MG63 (cell line): ENCODE measurements around the gene TMEM125. TPM values are rescaled to one million over a fixed set of nuclear protein-coding genes. Genes with fewer than 3 reads are reported as not detected.

Source experiments
- DNase-seq: peaks from one replicate; pipeline ENCODE4 v3.0.0-alpha.2; 2020
- H3K27me3 ChIP-seq: fragments of 250-450 bp; sonication (Bioruptor Pico); 2 replicates; pipeline ENCODE4 v1.5.1; 2020; ENCODE audit warnings: mild to moderate bottlenecking, moderate library complexity
- H3K36me3 ChIP-seq: fragments of 250-450 bp; sonication (Bioruptor Pico); 2 replicates; pipeline ENCODE4 v1.5.1; 2020; ENCODE audit warnings: mild to moderate bottlenecking, moderate library complexity
- H3K4me3 ChIP-seq: fragments of 250-450 bp; sonication (Bioruptor Pico); 2 replicates; pipeline ENCODE4 v1.5.1; 2020; ENCODE audit warnings: mild to moderate bottlenecking, moderate library complexity
- H3K9me3 ChIP-seq: fragments of 250-450 bp; sonication (Bioruptor Pico); 2 replicates; pipeline ENCODE4 v1.5.1; 2020; ENCODE audit warnings: mild to moderate bottlenecking, moderate library complexity
- total RNA-seq: library from RNA; depleted of rRNA; stranded (reverse); fragments of >200 nt; shearing (Covaris generic); gene quantifications from 2 replicates; pipeline ENCODE4 v1.2.3, GENCODE V29; 2014; ENCODE audit warnings: low replicate concordance

TMEM125 gene
- total RNA-seq, 1 experiment from 2014 or later, result not detected

DNA sequence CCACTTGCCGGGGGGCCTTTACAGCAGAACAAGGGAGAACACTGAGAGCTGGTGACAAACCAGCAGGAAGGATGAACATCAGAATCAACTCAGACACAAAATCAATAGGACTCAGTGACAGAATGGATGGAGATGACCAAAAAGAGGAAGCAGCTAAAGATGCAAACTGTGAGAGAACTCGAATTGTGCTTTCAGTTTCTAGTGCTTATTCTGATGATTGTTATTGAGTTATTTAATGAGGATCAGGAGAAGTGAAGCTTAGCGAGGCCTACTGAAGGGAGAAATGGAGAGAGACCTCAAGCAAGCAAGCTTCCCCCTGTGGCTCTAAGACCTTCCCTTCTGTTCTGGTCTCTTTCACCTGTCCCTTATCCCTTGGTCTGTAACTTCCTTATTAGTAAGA, 30.3 kb upstream of the TMEM125 start:
- H3K4me3 ChIP-seq, result no peak overlapping the region

GRCh38 chr1:43241413-43241836, 28.4 kb upstream of the TMEM125 start:
- DNase-seq, result no peak
- Histone ChIP-seq H3K36me3 (no peaks in the 10 kb centered on the region), H3K27me3 (no peaks in the 10 kb centered on the region), H3K4me3 (no peak overlapping the region), H3K9me3 (0 out of 2 replicates have a peak, but pooled peaks cover 3% of the 10 kb centered on the region)

More for the DNA sequence above, 30.3 kb upstream of the TMEM125 start:
- no peaks in the 10 kb centered on the region for H3K9me3 ChIP-seq
- DNase-seq, result no peak
- no peaks in the 10 kb centered on the region for H3K27me3 ChIP-seq
- no peaks in the 10 kb centered on the region for H3K36me3 ChIP-seq

GRCh38 chr1:43243299-43243698, 26.5 kb upstream of the TMEM125 start:
- peaks cover 9% of the 10 kb centered on the region; the same call in 1 of the 2 replicates for H3K9me3 ChIP-seq
- no peaks in the 10 kb centered on the region for H3K27me3 ChIP-seq
- H3K36me3 ChIP-seq, result no peaks in the 10 kb centered on the region
- H3K4me3 ChIP-seq, result no peak overlapping the region
- DNase-seq, result no peak

DNA sequence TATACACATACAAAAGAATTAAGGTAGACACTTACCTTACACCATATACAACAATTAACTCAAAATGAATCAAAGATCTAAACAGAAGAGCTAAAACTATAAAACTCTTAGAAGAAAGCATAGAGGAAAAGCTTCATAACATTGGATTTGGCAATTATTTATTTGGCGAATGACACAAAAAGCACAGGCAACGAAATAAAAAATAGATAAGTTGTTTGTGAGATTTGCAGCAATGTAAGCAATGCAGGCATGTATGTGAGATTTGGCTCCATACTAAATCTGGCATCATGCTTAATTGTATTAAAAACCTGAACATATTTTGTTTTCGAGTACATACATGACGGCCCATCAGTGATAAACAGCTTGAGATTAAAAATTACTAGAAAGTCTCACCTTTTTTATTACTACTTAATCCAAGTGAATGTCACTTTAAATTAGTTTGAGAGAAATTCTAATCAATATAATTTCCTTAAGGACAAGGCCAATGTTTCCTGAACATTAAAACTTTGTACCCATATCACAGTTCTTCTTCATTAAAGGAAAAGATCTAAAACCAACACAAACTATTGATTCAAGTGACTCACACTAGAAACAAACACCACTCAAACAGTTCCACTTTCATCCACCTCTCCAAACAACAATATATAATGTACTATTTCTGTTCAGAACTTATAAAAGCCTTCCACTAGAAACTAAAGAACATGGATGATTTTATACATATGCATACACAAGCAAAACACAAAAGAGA, 23.1 kb upstream of the TMEM125 start:
- Histone ChIP-seq H3K9me3 (peaks cover 13% of the 10 kb centered on the region), H3K4me3 (no peak overlapping the region), H3K36me3 (no peaks in the 10 kb centered on the region), H3K27me3 (no peaks in the 10 kb centered on the region)
- DNase-seq, result no peak

DNA sequence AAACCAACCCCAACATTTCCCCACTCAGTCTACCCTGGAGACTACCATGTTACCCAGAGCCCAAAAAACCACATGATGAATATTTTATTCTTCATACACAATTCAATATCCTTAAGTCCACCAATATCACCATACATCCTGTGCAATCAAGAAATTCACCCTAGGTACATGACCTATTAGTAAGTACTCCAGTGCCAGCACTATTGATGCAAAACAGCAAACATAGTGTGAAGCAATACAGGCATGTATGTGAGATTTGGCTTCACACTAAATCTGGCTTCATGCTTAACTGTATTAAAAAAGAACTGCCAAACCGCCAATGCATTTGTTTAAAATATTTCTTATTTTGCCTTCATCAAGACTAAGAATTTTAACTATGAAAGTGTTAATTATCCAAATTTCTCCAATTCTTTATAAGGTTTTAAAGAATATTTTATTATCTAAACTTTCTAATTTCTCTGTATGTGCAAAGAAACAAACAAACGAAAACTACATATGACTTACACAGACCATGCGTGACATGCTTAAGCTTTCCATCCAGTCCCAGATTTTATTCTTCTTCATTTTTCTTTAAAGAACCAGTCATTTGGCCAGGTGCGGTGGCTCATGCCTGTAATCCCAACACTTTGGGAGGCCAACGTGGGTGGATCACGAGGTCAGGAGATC, 22.4 kb upstream of the TMEM125 start:
- Histone ChIP-seq H3K36me3 (no peaks in the 10 kb centered on the region), H3K4me3 (no peak overlapping the region), H3K9me3 (peaks cover 13% of the 10 kb centered on the region), H3K27me3 (no peaks in the 10 kb centered on the region)
- no peak for DNase-seq

DNA sequence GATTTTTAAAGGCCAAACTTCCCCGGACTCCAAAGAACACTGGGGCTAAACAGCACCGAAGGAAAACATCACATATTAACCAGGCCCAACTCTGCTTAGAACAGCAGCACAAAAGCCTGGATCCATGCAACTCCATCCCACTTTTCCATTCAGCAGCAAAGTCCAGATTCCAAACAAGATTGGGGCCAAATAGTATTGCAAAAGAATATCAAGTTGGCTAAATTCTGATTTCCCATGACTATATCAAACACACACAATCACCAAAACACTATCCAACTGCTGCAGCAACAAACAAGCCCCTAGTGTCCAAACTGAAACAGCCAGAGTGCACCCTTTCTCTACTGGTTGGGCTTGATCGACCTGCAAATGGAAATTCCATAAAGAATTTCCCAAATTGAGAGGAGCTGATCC, 19.4 kb upstream of the TMEM125 start:
- Histone ChIP-seq H3K27me3 (no peaks in the 10 kb centered on the region), H3K4me3 (no peak overlapping the region), H3K9me3 (peaks cover 11% of the 10 kb centered on the region), H3K36me3 (no peaks in the 10 kb centered on the region)
- DNase-seq, result no peak

- Histone ChIP-seq H3K9me3 (peaks cover 9% of the 10 kb centered on the region), H3K36me3 (no peaks in the 10 kb centered on the region), H3K27me3 (no peaks in the 10 kb centered on the region), H3K4me3 (no peak overlapping the region)
- no peak for DNase-seq
Observed at GRCh38 chr1:43251024-43251423, 18.8 kb upstream of the TMEM125 start.

- Histone ChIP-seq H3K4me3 (no peak overlapping the region), H3K36me3 (no peaks in the 10 kb centered on the region), H3K27me3 (no peaks in the 10 kb centered on the region), H3K9me3 (peaks cover 9% of the 10 kb centered on the region)
- DNase-seq, result no peak
Observed at GRCh38 chr1:43252225-43252624, 17.6 kb upstream of the TMEM125 start.

DNA sequence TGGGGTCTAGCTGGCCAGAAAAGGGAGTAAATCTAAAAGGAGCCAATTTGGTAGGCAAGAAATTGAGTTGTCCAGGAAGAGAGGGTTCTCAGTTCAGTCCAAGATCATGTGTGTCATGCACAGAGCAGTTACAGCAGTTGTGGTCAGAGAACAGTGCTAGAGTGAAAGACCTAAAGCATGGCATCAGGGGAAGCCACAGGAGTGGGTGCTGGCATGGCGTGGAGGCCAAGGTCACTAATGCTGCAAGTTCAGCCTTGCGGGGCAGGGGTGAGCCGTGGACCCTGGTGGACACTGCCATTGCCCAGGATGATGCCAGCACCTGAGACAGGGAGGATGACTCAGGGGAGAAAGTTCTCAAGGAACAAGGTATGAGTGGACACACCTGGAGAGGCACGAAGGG, 16.6 kb upstream of the TMEM125 start:
- no peak overlapping the region for H3K4me3 ChIP-seq
- no peak for DNase-seq
- no peaks in the 10 kb centered on the region for H3K36me3 ChIP-seq
- H3K9me3 ChIP-seq, result peaks cover 8% of the 10 kb centered on the region
- no peaks in the 10 kb centered on the region for H3K27me3 ChIP-seq

- DNase-seq, result no peak
- Histone ChIP-seq H3K9me3 (peaks cover 14% of the 10 kb centered on the region), H3K36me3 (no peaks in the 10 kb centered on the region), H3K27me3 (no peaks in the 10 kb centered on the region), H3K4me3 (no peak overlapping the region)
Observed at GRCh38 chr1:43253876-43254275, 15.9 kb upstream of the TMEM125 start.

- H3K27me3 ChIP-seq, result no peaks in the 10 kb centered on the region
- H3K9me3 ChIP-seq, result peaks cover 14% of the 10 kb centered on the region
- H3K36me3 ChIP-seq, result no peaks in the 10 kb centered on the region
- no peak for DNase-seq
- H3K4me3 ChIP-seq, result no peak overlapping the region
Observed at GRCh38 chr1:43255438-43256210, 14.2 kb upstream of the TMEM125 start.

- Histone ChIP-seq H3K27me3 (no peaks in the 10 kb centered on the region), H3K36me3 (no peaks in the 10 kb centered on the region), H3K4me3 (no peak overlapping the region), H3K9me3 (peaks cover 12% of the 10 kb centered on the region; the same call in 1 of the 2 replicates)
- DNase-seq, result no peak
Observed at GRCh38 chr1:43256675-43257570, 12.9 kb upstream of the TMEM125 start.

- Histone ChIP-seq H3K27me3 (no peaks in the 10 kb centered on the region), H3K4me3 (no peak overlapping the region), H3K36me3 (no peaks in the 10 kb centered on the region), H3K9me3 (peaks cover 13% of the 10 kb centered on the region; the same call in 1 of the 2 replicates)
- no peak for DNase-seq
Observed at GRCh38 chr1:43258370-43258769, 11.4 kb upstream of the TMEM125 start.

DNA sequence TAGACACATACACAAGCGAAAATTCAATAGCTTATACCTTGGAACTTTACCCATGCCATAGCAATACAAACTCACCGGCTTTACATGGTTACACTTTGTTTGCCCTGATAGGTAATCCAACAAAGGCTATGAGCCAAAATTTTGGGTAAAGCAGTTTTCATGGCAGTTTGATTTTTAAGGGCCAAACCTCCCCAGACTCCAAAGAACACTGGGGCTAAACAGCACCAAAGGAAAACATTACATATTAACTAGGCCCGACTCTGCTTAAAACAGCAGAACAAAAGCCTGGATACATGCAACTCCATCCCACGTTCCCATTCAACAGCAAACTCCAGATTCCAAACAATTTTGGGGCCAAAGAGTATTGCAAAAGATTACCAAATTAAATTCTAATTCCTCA, 4.4 kb upstream of the TMEM125 start:
- Histone ChIP-seq H3K9me3 (peaks cover 9% of the 10 kb centered on the region; the same call in 1 of the 2 replicates), H3K4me3 (no peak overlapping the region), H3K36me3 (no peaks in the 10 kb centered on the region), H3K27me3 (no peaks in the 10 kb centered on the region)
- no peak for DNase-seq

DNA sequence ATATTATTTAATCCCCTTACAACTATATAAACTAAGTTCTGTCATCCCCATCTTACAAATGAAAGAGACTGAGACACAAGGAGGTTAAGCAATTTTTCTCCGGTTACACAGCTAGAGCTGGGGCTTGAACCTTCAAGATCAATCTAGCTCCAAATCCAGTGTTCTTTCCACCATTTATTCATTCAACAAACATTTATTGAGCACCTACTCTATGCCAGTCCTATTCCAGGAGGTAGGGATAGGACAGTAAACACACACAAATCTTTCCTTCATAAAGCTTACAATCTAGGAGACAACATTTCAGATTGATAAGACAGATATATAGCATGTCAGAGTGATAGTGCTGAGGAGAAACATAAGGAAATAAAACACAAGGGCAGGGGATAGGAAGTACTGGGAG, 2.9 kb upstream of the TMEM125 start:
- Histone ChIP-seq H3K9me3 (peaks cover 7% of the 10 kb centered on the region; the same call in 1 of the 2 replicates), H3K4me3 (no peak overlapping the region), H3K27me3 (no peaks in the 10 kb centered on the region), H3K36me3 (no peaks in the 10 kb centered on the region)
- no peak for DNase-seq

DNA sequence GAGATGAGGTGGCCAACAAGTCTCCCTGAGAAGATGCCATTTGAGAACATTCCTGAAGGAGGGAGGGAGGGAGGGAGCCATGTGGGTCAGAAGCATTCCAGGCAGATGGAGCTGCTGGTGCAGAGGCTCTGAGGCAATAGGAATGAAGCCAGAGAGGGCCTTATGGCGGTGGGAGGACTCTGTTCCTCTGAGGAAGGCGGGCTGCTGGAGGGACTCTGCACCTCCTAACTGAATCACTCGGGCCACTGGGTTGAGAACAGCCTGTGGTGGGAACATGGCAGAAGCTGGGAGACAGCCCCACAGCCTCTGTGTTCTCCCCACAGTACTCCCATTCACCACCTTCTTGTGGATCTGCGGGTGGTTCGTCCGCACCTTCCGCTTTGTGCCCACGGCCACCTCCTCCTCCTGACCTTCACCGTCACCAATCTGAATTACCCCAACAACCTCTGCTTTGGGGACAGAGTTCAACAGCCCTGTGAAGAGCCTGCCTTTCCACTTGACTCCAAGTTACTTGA, 2.4 kb upstream of the TMEM125 start:
- Histone ChIP-seq H3K4me3 (no peak overlapping the region), H3K27me3 (no peaks in the 10 kb centered on the region), H3K9me3 (peaks cover 7% of the 10 kb centered on the region; the same call in 1 of the 2 replicates), H3K36me3 (no peaks in the 10 kb centered on the region)
- no peak for DNase-seq
